HCT116 (cell line): ENCODE measurements around the gene AFP. TPM values are rescaled to one million over a fixed set of nuclear protein-coding genes. Genes with fewer than 3 reads are reported as not detected.

Experiments used
- ATAC-seq: fragments of 200-7000 bp; cut with Tn5 transposase; 2 replicates; pipeline ENCODE4 v1.9.1; 2020; ENCODE audit warnings: mild to moderate bottlenecking, moderate library complexity
- BruUV-seq: library from RNA; stranded (reverse); fragments of 400-500 nt; replicated peaks from 2 replicates; lab custom pipeline; 2021; lab: Mats Ljungman, UMichigan
- CTCF ChIA-PET: fragments of 300-600 bp; sonication (Branson Sonifier 250); formaldehyde crosslinking; loops from one replicate; lab custom pipeline; 2021; ENCODE audit warnings: antibody characterized with exemption; lab: Charles Lee
- POLR2A ChIA-PET: fragments of 300-600, 350-600 bp; sonication (Branson Sonifier 250); formaldehyde crosslinking; loops from one replicate; lab custom pipeline; 2021; ENCODE audit warnings: antibody characterized with exemption; lab: Charles Lee
- RAD21 ChIA-PET, 2 experiments: fragments of 300-600 bp; sonication (Branson Sonifier 250); formaldehyde crosslinking; loops; one replicate each; lab custom pipeline; 2023; ENCODE audit warnings: low total read pairs in 2 of 2; ENCODE audit not compliant: uncharacterized antibody in 2 of 2, unreplicated experiment in 2 of 2, low non-redundant PET in 1 of 2; lab: Charles Lee
- DNase-seq: peaks from one replicate; pipeline ENCODE4 v3.0.0-alpha.2; 2010; ENCODE audit warnings: low read depth, low spot score
- H2AFZ ChIP-seq: fragments of 200-600 bp; shearing (Covaris generic), sonication (generic); 2 replicates; pipeline ENCODE4 v1.6.1; 2017; ENCODE audit warnings: low read depth, mixed run types, mixed read lengths, antibody characterized with exemption, low read length; ENCODE audit not compliant: poor library complexity, severe bottlenecking
- H3K27ac ChIP-seq: 2 replicates; pipeline ENCODE4 v1.5.1; 2012; ENCODE audit warnings: low read depth, low read length
- H3K27me3 ChIP-seq: fragments of 200-600 bp; sonication (generic); 2 replicates; pipeline ENCODE4 v1.6.1; 2016; ENCODE audit warnings: mixed run types, low read length, mixed read lengths; ENCODE audit not compliant: insufficient read depth
- H3K36me3 ChIP-seq, 2 experiments: fragments of 200-500 bp in 1 of 2; fragments of 200-600 bp in 1 of 2; sonication (Bioruptor generic) in 1 of 2; sonication (generic) in 1 of 2; 2 replicates each; pipeline versions ENCODE4 v1.5.1 to v1.6.1; 2014 to 2016; ENCODE audit warnings: low read length in 2 of 2, inconsistent platforms in 1 of 2, mixed read lengths in 1 of 2, mixed run types in 1 of 2; ENCODE audit not compliant: insufficient read depth in 2 of 2, control insufficient read depth in 1 of 2
- H3K4me1 ChIP-seq, 2 experiments: fragments of 200-600 bp in 1 of 2; sonication (generic) in 1 of 2; 2 replicates each; pipeline versions ENCODE4 v1.5.1 to v1.6.1; 2012 to 2017; ENCODE audit warnings: low read length in 2 of 2, inconsistent platforms in 1 of 2, mild to moderate bottlenecking in 1 of 2, mixed read lengths in 1 of 2, mixed run types in 1 of 2, moderate library complexity in 1 of 2; ENCODE audit not compliant: insufficient read depth in 2 of 2, control insufficient read depth in 1 of 2
- H3K4me2 ChIP-seq: fragments of 200-600 bp; sonication (generic); 2 replicates; pipeline ENCODE4 v1.6.1; 2017; ENCODE audit warnings: mixed run types, low read length, mixed read lengths
- H3K4me3 ChIP-seq, 2 experiments: fragments of 200-600 bp in 1 of 2; sonication (generic) in 1 of 2; replicated peaks in 1 of 2; 2 replicates each; pipeline ENCODE4 v1.5.1; 2011 to 2016; ENCODE audit warnings: low read length in 2 of 2, control low read depth in 1 of 2, low read depth in 1 of 2, mild to moderate bottlenecking in 1 of 2, mixed read lengths in 1 of 2, mixed run types in 1 of 2
- H3K79me2 ChIP-seq: fragments of 200-600 bp; sonication (generic); 2 replicates; pipeline ENCODE4 v1.6.1; 2017; ENCODE audit warnings: mild to moderate bottlenecking, mixed run types, low read length, moderate library complexity, mixed read lengths; ENCODE audit not compliant: insufficient read depth
- H3K9ac ChIP-seq: fragments of 200-600 bp; sonication (generic); 2 replicates; pipeline ENCODE4 v1.6.1; 2016; ENCODE audit warnings: low read length, mixed read lengths
- H3K9me2 ChIP-seq: fragments of 200-600 bp; sonication (generic), shearing (Covaris generic); 2 replicates; pipeline ENCODE4 v1.6.1; 2017; ENCODE audit warnings: mixed run types, mild to moderate bottlenecking, moderate library complexity; ENCODE audit not compliant: insufficient read depth
- H3K9me3 ChIP-seq, 2 experiments: fragments of 200-500 bp in 1 of 2; fragments of 200-600 bp in 1 of 2; sonication (Bioruptor generic) in 1 of 2; sonication (generic) in 1 of 2; 2 replicates each; pipeline ENCODE4 v1.6.1; 2014 to 2017; ENCODE audit warnings: low read length in 2 of 2, mixed read lengths in 2 of 2, inconsistent platforms in 1 of 2, low read depth in 1 of 2, mild to moderate bottlenecking in 1 of 2, mixed run types in 1 of 2, moderate library complexity in 1 of 2; ENCODE audit not compliant: control insufficient read depth in 1 of 2, insufficient read depth in 1 of 2
- H4K20me1 ChIP-seq: fragments of 200-600 bp; sonication (generic), shearing (Covaris generic); 2 replicates; pipeline ENCODE4 v1.6.1; 2017; ENCODE audit warnings: mixed run types, mild to moderate bottlenecking, moderate library complexity; ENCODE audit not compliant: insufficient read depth
- CBX3 ChIP-seq: IDR thresholded peaks from 2 replicates; pipeline ENCODE4 v1.6.1; 2012; ENCODE audit warnings: low read depth
- CEBPB ChIP-seq: IDR thresholded peaks from 2 replicates; pipeline ENCODE4 v1.6.1; 2012; ENCODE audit warnings: low read depth
- EGR1 ChIP-seq: IDR thresholded peaks from 2 replicates; pipeline ENCODE4 v1.6.1; 2012; ENCODE audit warnings: low read depth
- EZH2 ChIP-seq: fragments of 200-600 bp; sonication (generic); IDR thresholded peaks from 2 replicates; pipeline ENCODE4 v1.6.1; 2017; ENCODE audit warnings: antibody characterized with exemption, mixed run types
- EZH2phosphoT487 ChIP-seq: fragments of 200-600 bp; IDR thresholded peaks from 2 replicates; pipeline ENCODE4 v1.6.1; 2018; ENCODE audit warnings: antibody characterized with exemption, borderline replicate concordance
- FOSL1 ChIP-seq: IDR thresholded peaks from 2 replicates; pipeline ENCODE4 v1.6.1; 2012; ENCODE audit warnings: low read depth
- JUND ChIP-seq: IDR thresholded peaks from 2 replicates; pipeline ENCODE4 v1.6.1; 2012
- POLR2A ChIP-seq: IDR thresholded peaks from 2 replicates; pipeline ENCODE4 v1.7.0; 2011; ENCODE audit warnings: borderline replicate concordance; ENCODE audit not compliant: insufficient read depth, insufficient read length; ENCODE audit errors: extremely low read depth
- POLR2AphosphoS5 ChIP-seq: IDR thresholded peaks from 2 replicates; pipeline ENCODE4 v1.6.1; 2011; ENCODE audit warnings: mild to moderate bottlenecking, low read depth, low read length, moderate library complexity
- RAD21 ChIP-seq: IDR thresholded peaks from 2 replicates; pipeline ENCODE4 v1.6.1; 2012; ENCODE audit warnings: low read depth, mild to moderate bottlenecking
- SIN3A ChIP-seq: IDR thresholded peaks from 2 replicates; pipeline ENCODE4 v1.6.1; 2012; ENCODE audit warnings: low read depth
- SP1 ChIP-seq: IDR thresholded peaks from 2 replicates; pipeline ENCODE4 v1.6.1; 2012; ENCODE audit warnings: low read depth
- SRF ChIP-seq: IDR thresholded peaks from 2 replicates; pipeline ENCODE4 v1.6.1; 2012; ENCODE audit warnings: low read depth
- TCF7L2 ChIP-seq: IDR thresholded peaks from 2 replicates; pipeline ENCODE4 v1.7.0; 2011; ENCODE audit warnings: borderline replicate concordance, inconsistent platforms; ENCODE audit not compliant: insufficient read depth, insufficient read length; ENCODE audit errors: extremely low read depth
- YY1 ChIP-seq: IDR thresholded peaks from 2 replicates; pipeline ENCODE4 v1.6.1; 2011; ENCODE audit warnings: low read length, low read depth, moderate library complexity, mild to moderate bottlenecking; ENCODE audit not compliant: insufficient replicate concordance; ENCODE audit errors: extremely low read depth
- ZFX ChIP-seq: fragments of 450-650 bp; IDR thresholded peaks from 2 replicates; pipeline ENCODE4 v1.6.1; 2017
- ZNF274 ChIP-seq: fragments of 200-500 bp; sonication (Bioruptor generic); IDR thresholded peaks from 2 replicates; pipeline ENCODE4 v1.6.1; 2014; ENCODE audit warnings: mild to moderate bottlenecking, low read depth, low read length, inconsistent platforms
- intact Hi-C: fragments of 100-400 bp; cut with micrococcal nuclease; formaldehyde crosslinking; loops from 2 replicates; pipeline ENCODE4 v1.10.0; 2022
- total RNA-seq: library from RNA; stranded (reverse); gene quantifications from one replicate; pipeline ENCODE4 v1.2.1, GENCODE V29; 2021; ENCODE audit not compliant: unreplicated experiment
- TF ChIP-seq, protein P1 (sequence below): IDR thresholded peaks from 2 replicates; pipeline ENCODE4 v1.6.1; 2012
- TF ChIP-seq, protein P2 (sequence below): IDR thresholded peaks from 2 replicates; pipeline ENCODE4 v1.6.1; 2012; ENCODE audit warnings: low read depth
- TF ChIP-seq, protein P3 (sequence below): IDR thresholded peaks from 2 replicates; pipeline ENCODE4 v1.6.1; 2011; ENCODE audit warnings: mild to moderate bottlenecking, low read length, moderate library complexity; ENCODE audit not compliant: insufficient replicate concordance; ENCODE audit errors: extremely low read depth

AFP gene
- total RNA-seq, 1 experiment from 2014 or later: 1.6 TPM

- no peaks in the 10 kb centered on the region for H3K27me3 ChIP-seq
- no peak overlapping the region for H3K9ac ChIP-seq
- TF ChIP-seq, protein P1, sequence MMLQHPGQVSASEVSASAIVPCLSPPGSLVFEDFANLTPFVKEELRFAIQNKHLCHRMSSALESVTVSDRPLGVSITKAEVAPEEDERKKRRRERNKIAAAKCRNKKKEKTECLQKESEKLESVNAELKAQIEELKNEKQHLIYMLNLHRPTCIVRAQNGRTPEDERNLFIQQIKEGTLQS: no peak
- TF ChIP-seq JUND (no peak), TCF7L2 (no peak), CBX3 (no peak), EZH2phosphoT487 (no peak), EZH2 (no peak), ZNF274 (no peak), SP1 (no peak), ZFX (no peak), SRF (no peak), CEBPB (no peak), EGR1 (no peak), FOSL1 (no peak), SIN3A (no peak), RAD21 (no peak), POLR2AphosphoS5 (no peak), POLR2A (no peak), YY1 (no peak)
- TF ChIP-seq, protein P2, sequence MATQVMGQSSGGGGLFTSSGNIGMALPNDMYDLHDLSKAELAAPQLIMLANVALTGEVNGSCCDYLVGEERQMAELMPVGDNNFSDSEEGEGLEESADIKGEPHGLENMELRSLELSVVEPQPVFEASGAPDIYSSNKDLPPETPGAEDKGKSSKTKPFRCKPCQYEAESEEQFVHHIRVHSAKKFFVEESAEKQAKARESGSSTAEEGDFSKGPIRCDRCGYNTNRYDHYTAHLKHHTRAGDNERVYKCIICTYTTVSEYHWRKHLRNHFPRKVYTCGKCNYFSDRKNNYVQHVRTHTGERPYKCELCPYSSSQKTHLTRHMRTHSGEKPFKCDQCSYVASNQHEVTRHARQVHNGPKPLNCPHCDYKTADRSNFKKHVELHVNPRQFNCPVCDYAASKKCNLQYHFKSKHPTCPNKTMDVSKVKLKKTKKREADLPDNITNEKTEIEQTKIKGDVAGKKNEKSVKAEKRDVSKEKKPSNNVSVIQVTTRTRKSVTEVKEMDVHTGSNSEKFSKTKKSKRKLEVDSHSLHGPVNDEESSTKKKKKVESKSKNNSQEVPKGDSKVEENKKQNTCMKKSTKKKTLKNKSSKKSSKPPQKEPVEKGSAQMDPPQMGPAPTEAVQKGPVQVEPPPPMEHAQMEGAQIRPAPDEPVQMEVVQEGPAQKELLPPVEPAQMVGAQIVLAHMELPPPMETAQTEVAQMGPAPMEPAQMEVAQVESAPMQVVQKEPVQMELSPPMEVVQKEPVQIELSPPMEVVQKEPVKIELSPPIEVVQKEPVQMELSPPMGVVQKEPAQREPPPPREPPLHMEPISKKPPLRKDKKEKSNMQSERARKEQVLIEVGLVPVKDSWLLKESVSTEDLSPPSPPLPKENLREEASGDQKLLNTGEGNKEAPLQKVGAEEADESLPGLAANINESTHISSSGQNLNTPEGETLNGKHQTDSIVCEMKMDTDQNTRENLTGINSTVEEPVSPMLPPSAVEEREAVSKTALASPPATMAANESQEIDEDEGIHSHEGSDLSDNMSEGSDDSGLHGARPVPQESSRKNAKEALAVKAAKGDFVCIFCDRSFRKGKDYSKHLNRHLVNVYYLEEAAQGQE: no peak
- TF ChIP-seq, protein P3, sequence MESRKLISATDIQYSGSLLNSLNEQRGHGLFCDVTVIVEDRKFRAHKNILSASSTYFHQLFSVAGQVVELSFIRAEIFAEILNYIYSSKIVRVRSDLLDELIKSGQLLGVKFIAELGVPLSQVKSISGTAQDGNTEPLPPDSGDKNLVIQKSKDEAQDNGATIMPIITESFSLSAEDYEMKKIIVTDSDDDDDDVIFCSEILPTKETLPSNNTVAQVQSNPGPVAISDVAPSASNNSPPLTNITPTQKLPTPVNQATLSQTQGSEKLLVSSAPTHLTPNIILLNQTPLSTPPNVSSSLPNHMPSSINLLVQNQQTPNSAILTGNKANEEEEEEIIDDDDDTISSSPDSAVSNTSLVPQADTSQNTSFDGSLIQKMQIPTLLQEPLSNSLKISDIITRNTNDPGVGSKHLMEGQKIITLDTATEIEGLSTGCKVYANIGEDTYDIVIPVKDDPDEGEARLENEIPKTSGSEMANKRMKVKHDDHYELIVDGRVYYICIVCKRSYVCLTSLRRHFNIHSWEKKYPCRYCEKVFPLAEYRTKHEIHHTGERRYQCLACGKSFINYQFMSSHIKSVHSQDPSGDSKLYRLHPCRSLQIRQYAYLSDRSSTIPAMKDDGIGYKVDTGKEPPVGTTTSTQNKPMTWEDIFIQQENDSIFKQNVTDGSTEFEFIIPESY: no peak
- ChIA-PET RAD21 (no interaction called here), CTCF (no interaction called here), POLR2A (no interaction called here)
- DNase-seq (no peak), ATAC-seq (no peak)
- no TSS peak for BruUV-seq
- no peaks in the 10 kb centered on the region for H3K9me3 ChIP-seq
- H4K20me1 ChIP-seq: no peaks in the 10 kb centered on the region
- no peaks in the 10 kb centered on the region for H3K9me2 ChIP-seq
- H2AFZ ChIP-seq: no peak overlapping the region
- no peaks in the 10 kb centered on the region for H3K36me3 ChIP-seq
- no peaks in the 10 kb centered on the region for H3K79me2 ChIP-seq
- H3K4me3 ChIP-seq: no peak overlapping the region
- no peak overlapping the region for H3K4me2 ChIP-seq
- H3K4me1 ChIP-seq: no peaks in the 10 kb centered on the region
- no peak overlapping the region for H3K27ac ChIP-seq
- intact Hi-C loops: no loop called here
These were observed 21.1 kb upstream of the AFP start for GRCh38 chr4:73414936-73415271.
